Melanocyte of skin (primary cell): ENCODE measurements around the gene CSNK2A2. TPM values are rescaled to one million over a fixed set of nuclear protein-coding genes. Genes with fewer than 3 reads are reported as not detected.

Experiments used
- small RNA-seq, 2 donors: library from RNA; depleted of rRNA; stranded (forward); fragments of <200 nt; gene quantifications; one replicate each; pipeline ENCODE3, GENCODE V24; 2012
- total RNA-seq, 2 donors: library from RNA; depleted of rRNA; stranded (reverse); fragments of >200 nt; gene quantifications; 2 replicates each; pipeline ENCODE4 v1.2.3, GENCODE V29; 2012

CSNK2A2 gene
- total RNA-seq: 10 to 100 TPM; 17.6 to 28.6 TPM

GRCh38 chr16:58198022-58198683 lies at the start of gene CSNK2A2:
Gene CSNK2A2, minus strand, starts transcription at chr16:58198106. Its CDS starts 370 bp downstream, at chr16:58197736.

DNA sequence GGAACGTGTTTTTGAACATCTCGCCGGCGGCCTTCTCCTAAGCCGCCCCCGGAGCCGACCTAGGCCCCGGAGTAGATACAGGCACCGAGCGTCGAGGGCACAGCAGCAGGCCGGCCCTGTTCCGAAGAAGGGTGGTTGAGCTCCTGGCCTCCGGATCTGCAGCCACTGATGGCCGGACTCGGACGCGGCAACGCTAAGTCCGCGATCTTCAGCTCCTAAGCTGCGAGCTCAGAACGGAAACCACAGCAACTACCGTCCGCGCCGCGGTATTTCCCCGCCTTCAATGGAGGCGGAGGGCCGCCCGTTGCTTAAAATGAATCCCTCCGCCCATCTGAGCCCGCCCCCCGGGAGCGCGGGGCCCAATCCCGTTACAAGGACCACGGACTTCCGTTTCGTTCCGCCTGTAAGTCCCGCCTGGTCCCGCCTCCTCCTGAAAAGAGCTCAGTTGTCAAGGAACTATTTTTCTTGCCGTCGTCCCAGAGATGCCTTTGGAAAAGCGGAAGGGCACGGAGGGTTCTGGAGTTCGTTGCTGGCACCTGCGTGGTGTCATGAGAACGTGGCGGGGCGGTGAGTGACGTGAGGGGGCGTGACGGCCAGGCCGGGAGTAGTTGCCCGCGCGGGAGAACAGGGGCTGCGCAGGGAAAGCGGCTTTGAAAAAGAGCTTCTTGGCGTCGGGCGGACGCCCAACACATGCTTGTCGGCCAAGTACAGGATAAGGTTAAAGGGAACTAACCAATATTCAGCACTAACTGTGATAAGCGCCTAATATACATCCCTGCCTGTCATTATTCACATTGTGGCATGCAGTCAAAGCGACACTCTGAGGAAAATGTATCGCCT lies 68.6 kb downstream of the CSNK2A2 start, which contains the start of gene CFAP20:
CFAP20 (minus strand) TSS at position 285 of the 840 bp plus-strand sequence; CDS start at position 19, 266 bp downstream.

Small RNA genes within 50 kb of the gene (small RNA-seq; reads per million reads assigned to genes)
- 0 reads per million in 2 donors for gene RN7SL645P

Other genes with a start within 250 kb of the CSNK2A2 start
- not detected for gene CNGB1, start 227.0 kb downstream of the CSNK2A2 start, total RNA-seq
- gene ZNF319, start 197.4 kb downstream of the CSNK2A2 start, total RNA-seq: 1 to 10 TPM; 6.9 to 7.3 TPM
- 10 to 100 TPM; 24.4 to 50.3 TPM for gene USB1, start 196.7 kb downstream of the CSNK2A2 start, total RNA-seq
- 10 to 100 TPM in 1 of 2 donors, 1 to 10 TPM in 1; 9.3 to 12.3 TPM for gene MMP15, start 172.4 kb downstream of the CSNK2A2 start, total RNA-seq
- 10 to 100 TPM; 39.9 to 52.9 TPM for gene CFAP20, start 68.7 kb downstream of the CSNK2A2 start, total RNA-seq
- gene PRSS54, start 96.9 kb upstream of the CSNK2A2 start, total RNA-seq: not detected
- 10 to 100 TPM in 1 of 2 donors, 1 to 10 TPM in 1; 3.1 to 12.7 TPM for gene GINS3, start 194.4 kb upstream of the CSNK2A2 start, total RNA-seq